GM18517 (cell line): ENCODE measurements around the gene CD63.
A peak's percentile ranks its signal among the peaks of the same experiment; 100 is the strongest.

Source experiments
- ATAC-seq: cut with Tn5 transposase; IDR thresholded peaks from one replicate; pipeline ENCODE4 v1.9.1; 2021; ENCODE audit warnings: mild to moderate bottlenecking, moderate library complexity; ENCODE audit not compliant: unreplicated experiment

Gene CD63

DNA sequence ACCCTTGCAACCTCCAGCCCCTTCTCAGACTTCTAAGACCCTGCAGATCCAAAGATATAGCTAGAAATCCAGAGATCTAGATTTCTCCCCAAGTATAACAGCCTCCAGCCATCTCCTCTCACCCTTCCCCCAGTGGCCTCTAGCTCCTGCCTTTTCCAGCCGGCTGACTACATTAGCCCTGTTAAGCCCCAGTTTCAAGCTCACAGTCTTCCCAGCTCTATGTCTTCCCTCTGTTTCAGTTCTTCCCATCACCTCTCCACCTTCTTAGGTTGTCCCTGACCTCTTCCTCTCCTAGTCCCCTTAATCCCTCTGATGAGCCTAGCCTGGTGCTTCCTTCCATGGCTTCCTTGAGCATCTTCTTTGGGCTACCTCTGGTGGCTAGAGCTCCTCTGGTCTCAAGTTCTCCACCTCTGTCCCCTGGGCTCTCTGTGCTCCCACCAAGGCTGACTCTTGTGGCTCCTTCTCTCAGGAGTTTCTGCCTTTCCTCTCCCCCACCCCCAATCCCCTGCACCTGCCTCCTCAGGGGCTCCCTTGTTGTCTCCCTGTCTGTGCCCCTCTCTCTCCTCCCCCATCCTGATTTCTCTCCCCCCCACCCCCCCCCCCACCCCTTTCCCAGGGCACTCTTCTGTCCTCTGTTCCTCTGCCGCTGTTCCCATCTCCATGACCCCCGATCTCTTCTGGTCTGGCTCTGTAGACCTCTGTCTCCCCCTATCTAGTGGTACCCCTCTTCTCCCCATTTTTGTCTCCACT, 13.3 kb upstream of the CD63 start:
- no peak for ATAC-seq

DNA sequence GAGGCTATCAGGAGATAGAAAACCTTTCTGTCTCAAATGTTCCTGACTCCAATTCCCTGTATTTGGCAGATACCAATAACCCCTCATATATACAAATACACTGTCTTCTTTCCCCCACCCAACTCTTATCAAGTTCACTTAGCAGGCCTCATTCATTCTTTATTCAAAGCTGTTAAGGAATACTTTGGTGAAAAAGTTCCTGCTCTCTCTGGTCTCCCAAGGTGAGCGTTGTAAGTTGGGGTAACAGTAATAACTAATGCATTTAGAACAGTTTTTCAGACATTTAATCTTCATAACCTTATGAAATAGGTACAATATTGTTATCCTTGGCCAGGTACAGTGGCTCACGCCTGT, 10.2 kb upstream of the CD63 start:
- ATAC-seq, result no peak

DNA sequence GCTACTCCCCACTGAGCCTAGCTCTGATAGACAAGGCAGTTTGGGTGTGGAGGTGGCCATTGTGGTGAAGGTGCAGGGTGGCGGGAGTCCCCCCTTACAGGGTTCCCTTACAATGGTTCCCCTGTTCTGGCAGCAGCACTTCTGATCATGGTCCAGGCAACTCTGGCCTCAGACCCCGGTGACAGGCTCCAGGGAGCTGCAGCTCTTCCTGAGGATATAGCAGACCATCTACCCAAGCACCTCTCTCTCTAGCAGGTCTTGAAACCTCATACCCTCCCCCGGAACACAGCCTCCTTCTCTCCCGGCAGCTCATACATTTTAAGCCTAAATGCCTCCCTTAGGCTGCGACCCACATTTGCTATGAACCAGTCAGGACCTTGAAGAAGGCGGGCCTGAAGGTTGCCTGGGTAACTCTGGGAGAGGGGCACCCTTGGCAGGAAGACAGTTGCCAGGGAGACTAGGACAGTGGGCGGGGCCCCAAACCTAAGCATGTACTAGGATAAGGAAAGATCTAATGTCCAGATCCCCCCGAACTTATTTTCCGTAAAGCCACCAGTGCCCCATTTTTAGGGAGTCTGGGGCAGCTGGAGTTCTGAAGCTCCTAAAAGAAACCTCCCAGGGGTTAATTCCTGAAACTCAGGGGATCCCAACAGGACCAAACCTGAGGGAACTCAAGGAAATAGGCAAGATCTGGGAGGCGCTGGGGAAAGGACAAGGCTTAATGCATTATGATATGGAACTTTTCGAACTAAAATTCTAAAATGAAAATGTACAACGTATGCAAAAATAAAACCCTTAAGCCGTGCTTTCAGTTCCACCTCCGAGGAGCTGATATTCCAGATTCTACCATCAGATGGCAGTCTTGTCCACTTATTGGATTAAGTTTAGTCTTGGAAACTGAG, 9.6 kb upstream of the CD63 start:
- peak; percentile 85 for ATAC-seq

DNA sequence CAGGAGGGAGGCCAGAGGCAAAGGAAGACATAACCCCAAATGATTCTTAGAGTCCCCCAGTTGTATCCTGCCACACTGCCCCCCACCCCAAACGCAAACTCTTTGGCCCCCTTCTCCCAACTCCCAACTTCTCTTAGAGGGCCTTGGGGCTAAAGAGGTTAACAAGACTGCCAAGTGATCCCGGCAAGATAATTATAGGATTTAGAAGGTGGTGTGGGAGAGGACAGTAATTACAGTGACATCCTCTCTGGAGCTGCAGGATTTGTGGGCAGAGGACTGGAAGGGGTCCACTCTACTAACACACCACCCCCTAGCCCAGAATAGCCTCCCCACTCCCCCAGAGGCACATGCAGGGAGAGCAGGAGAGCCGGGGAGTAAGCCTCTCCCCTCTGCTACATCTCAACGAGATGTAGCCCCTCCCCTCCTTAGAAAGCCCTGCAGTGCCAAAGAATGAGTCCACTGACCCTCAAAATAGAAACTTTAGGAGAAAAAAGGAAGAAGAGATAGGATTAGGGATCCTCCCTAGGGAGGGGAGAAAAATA, 8.8 kb upstream of the CD63 start:
- ATAC-seq, result no peak

DNA sequence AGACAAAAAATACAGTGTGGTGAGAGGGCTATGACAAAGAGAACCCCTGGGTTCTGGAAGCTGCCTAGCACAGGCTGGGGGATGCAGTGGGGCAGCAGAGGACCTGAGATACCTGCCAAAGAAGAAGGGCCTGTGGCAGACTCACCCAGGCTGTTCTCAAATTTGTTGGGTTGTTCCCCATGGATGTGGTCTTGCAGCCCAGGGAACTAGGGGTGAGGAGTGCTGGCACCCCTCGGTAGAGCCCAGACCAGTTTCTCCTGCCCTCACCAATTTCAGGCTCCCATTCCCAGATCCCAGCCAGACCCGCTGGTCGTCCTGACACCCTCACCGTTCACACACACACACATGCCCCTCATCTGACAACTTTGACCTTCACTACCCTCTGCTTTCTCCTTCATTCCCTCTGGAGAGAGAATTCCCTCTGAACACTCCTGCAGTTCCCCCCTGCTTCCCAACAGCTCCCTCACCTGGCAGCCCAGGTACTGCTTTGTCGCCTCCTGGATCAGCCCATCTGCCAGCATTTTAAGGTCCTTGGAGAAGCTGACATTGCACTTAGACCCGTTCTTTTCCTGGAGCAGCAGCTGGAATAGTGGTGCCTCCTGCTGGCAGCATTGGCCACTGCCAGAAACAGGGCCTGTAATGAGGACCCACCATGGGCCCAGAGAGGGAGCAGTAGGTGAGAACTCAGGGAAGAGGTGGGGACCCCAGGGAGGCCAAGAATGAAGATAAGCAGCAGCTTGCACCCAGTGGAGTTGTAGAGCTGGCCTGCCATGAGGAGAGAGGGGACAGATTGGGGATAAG, 8.2 kb upstream of the CD63 start:
- no peak for ATAC-seq

DNA sequence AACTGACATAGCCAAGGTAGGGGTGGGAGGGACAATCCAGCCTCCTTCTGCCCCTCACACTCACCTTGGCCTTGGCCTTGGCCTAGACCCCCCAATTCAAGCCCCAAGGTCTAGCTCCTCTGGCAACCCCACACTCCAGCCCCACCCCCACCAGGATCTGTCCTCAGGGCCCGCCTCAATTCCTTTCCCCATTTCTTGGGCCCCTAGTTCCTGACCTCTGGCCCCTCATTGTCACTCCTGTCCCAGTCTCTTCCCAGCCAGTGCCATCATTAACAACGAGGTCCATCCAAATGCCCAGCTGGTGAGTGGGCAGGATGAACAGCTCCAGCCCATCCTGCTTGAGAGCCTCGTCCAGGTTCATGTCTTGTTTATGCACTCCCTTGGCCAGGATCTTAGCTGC, 7.3 kb upstream of the CD63 start:
- ATAC-seq, result no peak

DNA sequence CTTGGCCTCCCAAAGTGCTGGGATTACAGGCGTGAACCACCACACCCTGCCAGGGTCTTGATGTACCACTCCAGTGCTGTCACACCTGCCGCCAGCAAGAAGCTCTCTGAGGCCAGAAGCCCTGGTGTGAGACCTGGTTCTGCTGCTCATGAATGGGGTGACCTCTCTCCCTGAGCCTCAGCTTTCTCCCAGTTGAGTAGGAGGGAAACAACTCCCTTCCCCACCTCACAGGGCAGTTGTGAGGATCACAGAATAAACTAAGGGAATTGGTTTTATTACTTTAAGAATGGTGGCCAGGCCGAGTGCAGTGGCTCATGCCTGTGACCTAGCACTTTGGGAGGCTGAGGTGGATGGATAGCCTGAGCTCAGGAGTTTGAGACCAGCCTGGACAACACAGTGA, 5.8 kb upstream of the CD63 start:
- ATAC-seq, result no peak

DNA sequence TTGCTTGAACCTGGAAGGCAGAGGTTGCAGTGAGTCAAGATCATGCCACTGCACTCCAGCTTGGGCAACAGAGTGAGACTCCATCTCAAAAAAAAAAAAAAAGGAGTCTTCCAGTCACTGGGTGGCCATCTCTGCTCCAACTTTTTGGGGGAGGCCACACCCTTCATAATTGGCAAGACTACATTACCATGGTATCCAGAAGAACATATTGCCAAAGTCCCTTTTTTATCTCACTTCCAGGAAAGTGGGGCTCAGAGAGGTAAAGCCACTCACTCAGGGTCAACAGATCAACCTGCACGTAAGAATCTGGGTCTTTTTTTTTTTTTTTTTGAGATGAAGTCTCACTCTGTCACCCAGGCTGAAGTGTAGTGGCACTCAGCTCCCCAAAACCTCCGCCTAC, 5.0 kb upstream of the CD63 start:
- no peak for ATAC-seq

DNA sequence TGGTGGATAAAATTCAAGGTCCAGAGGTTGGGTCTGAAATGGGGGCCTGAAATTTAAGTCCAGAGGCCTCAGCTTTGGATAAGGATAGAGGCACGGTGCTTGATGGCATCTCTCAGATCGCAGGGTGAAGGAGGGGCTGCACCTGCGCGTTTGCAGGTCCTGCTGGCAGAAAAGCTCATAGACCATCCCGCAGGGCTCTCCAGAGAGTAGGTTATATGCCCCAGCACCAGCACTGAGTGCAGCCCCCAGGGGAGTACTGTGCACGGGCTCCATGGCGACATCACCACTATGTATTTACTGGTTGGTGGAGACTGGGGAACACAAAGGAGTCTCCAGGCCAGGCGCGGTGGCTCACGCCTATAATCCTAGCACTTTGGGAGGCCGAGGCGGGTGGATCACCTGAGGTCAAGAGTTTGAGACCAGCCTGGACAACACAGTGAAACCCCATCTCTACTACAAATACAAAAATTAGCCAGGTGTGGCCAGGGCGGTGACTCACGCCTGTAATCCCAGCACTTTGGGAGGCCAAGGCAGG, 4.3 kb upstream of the CD63 start:
- ATAC-seq, result no peak

DNA sequence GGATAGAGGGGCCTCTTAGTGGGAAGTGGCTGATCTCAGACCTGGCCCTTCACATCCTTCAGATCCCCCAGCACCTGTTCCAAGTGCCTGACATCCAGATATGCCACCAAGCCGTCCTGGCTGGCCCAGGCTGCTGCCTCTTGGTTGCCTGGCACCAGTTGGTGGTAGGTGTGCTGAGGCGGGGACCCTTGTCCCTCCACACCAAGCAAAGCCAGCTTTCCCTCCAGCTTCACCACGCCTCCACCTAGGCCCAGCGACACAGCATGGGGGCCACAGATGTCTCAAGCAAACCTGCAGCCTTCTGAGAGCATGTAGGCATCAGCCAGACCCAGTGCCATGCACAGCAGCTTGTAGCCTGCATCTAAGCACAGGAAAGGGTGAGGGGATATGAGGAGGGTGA, 3.5 kb upstream of the CD63 start:
- ATAC-seq, result no peak

DNA sequence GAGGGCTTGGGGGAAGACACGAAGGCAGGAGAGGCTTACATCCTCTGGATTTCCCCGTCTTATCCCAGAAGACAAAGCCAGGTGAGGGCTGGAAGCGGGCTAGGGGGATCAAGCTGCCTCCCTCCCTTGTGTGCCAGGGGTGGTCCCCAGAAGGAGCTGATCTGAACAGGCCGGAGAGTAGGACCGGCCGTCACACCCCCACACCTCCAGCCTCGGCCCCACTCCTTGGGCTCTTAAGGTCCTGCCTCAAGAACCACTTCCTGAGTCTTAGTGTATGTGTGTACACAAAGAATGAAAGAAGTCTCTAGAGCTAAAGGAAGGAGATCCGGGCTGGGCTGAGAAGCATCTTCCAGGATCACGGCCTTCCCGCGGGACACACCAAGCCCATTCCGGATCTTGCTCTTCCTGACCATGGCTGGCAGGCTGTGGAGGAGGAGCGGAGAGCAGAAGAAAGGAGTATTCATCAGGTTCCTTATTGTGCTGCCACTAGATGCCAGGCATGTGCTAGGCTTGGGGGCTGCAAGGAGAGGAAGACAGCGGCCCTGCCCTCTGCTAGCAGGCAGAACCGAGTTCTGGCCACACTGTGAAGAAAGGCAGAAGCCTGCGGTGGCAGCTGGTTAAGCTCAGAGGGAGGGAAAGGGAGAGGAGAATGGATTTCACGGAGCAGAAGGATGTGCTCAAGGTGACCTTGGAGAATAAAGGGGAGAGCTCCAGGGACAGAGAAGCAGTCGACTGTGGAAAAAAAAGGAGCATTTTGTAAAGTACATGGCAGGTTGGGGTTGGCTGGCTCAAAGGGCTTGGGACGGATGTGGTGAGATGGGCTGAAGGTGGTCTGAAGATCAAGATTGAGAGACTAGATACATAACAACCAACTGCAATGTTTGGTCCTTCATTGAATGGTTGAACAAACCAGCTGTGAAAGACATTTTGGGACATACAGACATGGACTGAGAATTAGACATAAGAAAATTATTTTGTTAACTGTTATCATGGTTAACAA, 1.3 kb upstream of the CD63 start:
- ATAC-seq, result peak; percentile 40

DNA sequence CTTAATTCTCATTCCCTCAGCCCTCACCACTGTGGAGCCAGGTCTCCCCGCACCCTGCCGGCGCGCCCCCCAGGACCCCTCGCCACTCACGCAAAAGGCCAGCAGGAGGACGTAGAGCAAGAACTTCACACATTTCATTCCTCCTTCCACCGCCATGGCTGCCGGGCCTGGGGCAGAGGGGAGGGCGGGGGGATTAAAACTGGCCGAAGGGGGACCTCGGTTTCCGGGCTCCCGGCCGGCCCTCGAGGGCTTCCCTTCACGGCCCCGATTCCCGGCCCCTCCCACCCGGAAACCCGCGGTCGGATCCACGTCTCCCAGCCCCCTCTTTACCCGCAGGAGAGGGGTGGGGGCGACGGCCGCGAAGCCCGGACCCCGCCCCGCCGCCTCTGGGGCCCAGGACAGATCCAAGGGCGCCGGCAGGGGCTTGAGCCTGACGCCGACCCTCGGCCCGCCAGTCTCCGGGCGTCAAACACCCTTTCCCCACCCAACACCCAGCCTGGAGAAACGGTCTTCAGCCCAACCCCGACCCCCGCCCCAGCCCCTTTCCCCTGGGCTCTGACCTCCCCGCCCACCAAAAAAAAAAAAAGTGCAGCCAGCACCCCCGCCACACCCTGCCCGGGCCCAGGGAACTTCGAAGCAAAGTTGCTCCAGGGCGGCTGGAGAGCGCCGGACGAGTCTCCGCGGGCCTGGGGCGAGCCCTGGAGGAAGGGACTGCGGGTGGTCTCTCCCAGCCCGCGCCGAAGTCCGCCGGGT, 447 bp downstream of the CD63 start:
- ATAC-seq, result peak; percentile 27

DNA sequence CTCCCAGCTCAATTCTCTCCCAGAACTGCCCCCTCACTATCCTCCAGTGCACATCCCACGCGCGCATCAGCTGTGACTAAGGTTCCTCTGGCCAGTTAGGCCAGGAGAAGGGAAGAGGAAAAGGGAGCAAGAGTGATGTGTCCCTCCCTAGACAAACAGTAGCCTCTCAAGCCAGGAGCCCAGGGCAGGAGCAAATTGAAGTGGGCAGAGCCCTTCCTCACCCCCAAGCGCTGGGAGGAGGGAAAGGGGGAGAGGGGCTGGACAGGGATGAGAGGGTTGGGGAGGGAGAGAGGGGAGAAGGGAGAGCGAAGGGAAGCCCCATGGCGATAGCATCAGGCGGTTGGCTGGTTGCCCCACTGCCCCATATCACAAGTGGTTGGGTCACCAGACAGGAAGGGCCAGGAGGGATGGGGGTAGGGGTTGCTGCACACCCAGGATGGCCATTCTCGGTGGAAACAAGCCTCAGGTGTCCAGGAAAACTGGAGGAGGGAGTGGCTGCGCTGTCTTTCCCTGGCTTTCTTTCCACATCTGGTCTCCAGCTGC, 1.1 kb downstream of the CD63 start:
- no peak for ATAC-seq

DNA sequence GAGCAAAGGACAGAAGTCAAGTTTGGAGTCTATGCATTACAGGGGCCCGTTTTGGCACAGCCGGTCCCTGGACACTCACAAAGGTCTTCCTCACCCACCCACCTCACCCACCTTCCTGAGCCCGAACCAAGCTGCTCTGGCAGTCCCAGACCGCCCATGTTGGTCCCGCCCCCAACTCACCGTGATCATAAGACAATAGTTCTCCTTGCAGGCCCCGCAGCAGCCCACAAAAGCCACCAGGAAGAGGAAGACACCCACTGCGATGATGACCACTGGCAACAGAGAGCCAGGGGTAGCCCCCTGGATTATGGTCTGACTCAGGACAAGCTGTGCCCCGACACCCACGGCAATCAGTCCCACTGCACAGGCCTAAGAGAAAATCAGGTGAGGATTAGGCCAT, 1.8 kb downstream of the CD63 start:
- ATAC-seq, result no peak

DNA sequence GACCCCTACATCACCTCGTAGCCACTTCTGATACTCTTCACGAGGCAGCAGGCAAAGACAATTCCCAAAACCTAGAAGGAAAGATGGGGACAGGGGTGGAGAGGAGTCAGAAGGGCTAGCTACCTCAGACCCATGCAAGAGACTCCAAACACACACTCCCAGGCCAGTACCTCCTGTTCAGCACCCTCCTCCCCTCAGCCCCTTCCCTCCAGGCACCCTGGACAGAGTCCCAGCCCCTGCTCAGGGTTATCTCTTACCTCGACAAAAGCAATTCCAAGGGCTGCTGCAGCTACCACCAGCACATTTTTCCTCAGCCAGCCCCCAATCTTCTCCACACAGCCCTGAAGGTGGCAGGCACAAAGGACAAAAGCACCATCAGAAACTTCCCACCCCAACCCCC, 3.3 kb downstream of the CD63 start:
- no peak for ATAC-seq

DNA sequence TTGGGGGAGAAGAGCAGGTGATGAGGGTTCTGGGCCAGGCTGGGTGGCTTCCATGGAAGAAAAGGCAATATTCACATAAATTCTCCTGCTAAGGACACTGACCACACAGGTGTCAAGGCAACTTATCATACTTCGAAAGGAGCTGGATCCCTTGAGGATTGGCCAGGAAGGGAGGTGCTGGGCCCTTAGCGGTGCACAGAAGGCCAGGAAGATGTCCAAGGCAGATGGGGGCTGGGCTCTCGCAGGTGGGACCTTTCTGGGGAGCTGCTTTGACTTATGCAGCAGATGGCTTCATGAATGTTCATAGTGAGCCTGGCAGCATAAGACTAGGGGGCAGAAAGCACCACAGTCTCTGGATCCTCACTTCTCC, 3.9 kb downstream of the CD63 start:
- no peak for ATAC-seq

DNA sequence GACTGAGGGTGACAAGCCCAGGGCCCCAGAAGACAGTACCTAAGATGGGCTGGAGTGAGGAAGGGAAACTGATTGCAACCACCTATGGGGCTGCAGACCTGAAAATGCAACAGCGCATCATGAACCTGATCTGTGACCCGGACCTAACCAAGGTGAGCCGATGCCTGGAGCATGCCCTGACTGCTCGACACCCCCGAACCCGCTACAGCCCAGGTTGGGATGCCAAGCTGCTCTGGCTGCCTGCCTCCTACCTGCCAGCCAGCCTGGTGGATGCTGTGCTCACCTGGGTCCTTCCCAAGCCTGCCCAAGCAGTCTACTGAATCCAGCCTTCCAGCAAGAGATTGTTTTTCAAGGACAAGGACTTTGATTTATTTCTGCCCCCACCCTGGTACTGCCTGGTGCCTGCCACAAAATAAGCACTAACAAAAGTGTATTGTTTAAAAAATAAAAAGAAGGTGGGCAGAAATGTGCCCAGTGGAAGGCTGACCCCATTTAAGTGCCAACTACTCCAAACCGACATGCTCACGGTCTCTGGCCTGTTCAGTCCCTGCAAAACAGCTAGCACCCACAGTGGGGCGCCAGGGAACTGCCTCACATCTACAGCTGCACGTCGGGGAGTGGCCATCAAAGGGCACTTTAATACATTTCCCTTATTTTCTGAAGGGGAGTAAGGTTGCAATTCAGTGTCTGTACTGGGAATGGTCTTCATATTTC, 4.4 kb downstream of the CD63 start:
- peak; percentile 39 for ATAC-seq

DNA sequence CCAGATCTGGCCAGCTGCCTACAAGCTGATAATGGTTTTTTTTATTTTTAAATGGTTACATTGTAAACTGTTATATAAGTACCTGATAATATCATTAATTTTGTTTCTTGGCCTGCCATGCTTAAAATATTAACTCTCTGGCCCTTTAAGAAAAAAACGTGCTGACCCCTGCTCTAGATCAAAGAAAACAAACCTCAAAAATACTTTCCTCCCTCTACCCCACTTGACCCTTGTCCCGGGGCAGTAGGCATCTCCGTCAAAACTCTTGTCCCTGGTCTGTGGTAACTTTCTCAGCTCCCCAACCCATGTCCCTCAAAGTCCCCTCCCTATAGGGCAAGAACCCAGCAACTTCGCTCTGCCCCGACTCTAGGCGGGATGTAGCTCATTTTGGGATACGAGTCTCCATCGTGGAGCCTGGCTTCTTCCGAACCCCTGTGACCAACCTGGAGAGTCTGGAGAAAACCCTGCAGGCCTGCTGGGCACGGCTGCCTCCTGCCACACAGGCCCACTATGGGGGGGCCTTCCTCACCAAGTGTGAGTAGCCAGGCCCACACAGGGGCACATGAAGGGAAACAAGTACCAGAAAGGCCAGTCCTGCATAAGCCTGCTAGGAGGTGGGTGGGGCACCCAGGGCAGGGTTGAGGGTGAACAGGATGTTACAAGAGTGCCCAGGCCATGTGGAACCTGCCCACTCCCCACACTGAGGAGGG, 5.1 kb downstream of the CD63 start:
- no peak for ATAC-seq
